Stimulated activated CD4-positive, alpha-beta T cell treated with anti-CD3 and anti-CD28 coated beads, Interleukin-4, amount 100 ng/mL, for 24 hours (primary cell): ENCODE measurements around the gene TRAPPC2.
"Not testable (repeated sequence)": the region's sequence is repeated elsewhere in the genome, so short reads cannot be mapped to it uniquely, and the experiment has no call there.

Experiments used
- DNase-seq: peaks from one replicate; pipeline ENCODE4 v3.0.0-alpha.2; 2020

The TRAPPC2 gene

DNA sequence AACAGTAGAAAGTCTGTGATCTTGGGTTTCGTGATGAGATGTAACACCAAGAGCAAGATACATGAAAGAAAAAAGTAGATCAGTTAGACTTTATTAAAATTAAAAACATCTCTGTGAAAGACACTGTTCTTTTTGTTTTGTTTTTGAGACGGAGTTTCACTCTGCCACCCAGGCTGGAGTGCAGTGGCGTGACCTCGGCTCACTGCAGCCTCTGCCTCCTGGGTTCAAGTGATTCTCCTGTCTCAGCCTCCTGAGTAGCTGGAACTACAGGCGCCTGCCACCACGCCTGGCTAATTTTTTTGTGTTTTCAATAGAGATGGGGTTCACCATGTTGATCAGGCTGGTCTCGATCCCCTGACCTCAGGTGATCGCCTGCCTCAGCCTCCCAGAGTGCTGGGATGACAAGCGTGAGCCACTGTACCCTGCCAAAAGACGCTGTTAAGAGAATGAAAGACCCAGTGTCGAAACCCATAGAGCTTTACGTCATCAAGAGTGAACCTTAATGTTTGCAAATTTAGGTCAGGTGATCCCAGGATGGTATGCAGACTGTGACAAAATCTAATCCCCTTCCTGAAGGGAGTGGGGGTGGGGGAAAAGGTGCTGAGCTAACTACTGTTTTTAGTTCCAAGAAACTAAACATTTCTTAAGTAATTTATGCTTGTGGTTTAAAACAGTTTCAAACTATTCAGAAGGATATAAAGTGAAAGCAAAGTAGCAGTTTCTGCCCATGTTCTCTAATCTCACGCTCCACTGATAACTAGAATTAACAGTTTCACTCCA is 8.2 kb upstream of the TRAPPC2 start:
- DNase-seq: peak; percentile 61

DNA sequence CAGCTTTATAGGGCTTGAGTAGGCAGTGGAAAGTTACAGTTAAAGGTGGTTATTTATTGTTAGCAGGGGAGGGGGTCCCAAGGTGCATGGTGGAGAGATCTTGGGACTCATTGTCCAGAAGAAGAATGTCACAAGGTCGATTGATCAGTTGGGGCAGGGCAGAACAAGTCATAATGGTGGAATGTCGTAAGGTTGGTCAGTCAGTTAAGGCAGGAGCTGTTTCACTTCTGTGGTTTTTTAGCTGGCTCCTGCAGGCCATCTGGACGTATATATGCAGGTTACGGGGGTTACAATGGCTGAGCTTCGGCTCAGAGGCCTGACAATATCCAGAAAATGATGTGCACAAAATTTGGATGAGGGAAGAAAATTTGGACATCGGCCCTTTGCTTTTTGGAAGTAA is 7.3 kb upstream of the TRAPPC2 start:
- no peak for DNase-seq

GRCh38 chrX:13733506-13733905 is 914 bp downstream of the TRAPPC2 start:
- DNase-seq: no peak

GRCh38 chrX:13732246-13733067 is 2.0 kb downstream of the TRAPPC2 start:
- no peak for DNase-seq

DNA sequence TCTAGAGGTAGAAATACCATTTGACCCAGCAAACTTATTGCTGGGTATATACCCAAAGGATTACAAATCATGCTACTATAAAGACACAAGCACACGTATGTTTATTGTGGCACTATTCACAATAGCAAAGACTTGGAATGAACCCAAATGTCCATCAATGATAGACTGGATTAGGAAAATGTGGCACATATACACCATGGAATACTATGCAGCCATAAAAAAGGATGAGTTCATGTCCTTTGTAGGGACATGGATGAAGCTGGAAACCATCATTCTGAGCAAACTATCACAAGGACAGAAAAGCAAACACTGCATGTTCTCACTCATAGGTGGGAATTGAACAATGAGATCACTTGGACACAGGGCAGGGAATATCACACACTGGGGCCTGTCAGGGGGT is 3.9 kb downstream of the TRAPPC2 start:
- DNase-seq: not testable (repeated sequence)

DNA sequence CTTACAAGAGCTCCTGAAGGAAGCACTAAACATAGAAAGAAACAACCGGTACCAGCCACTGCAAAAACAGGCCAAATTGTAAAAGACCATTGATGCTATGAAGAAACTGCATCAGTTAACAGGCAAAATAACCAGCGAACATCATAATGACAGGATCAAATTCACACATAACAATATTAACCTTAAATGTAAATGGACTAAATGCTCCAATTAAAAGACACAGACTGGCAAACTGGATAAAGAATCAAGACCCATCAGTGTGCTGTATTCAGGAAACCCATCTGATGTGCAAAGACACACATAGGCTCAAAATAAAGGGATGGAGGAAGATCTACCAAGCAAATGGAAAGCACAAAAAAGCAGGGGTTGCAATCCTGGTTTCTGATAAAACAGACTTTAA is 7.8 kb downstream of the TRAPPC2 start:
- not testable (repeated sequence) for DNase-seq

DNA sequence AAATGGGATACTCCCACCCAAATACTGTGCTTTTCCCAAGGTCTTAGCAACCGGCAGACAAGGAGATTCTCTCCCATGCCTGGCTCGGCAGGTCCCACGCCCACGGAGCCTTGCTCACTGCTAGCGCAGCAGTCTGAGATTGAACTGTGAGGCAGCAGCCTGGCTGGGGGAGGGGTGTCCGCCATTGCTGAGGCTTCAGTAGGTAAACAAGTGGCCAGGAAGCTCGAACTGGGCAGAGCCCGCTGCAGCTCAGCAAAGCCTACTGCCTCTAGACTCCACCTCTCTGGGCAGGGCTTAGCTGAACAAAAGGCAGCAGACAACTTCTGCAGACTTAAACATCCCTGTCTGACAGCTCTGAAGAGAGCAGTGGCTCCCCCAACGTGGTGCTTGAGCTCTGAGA is 9.5 kb downstream of the TRAPPC2 start:
- peak; percentile 38 for DNase-seq

DNA sequence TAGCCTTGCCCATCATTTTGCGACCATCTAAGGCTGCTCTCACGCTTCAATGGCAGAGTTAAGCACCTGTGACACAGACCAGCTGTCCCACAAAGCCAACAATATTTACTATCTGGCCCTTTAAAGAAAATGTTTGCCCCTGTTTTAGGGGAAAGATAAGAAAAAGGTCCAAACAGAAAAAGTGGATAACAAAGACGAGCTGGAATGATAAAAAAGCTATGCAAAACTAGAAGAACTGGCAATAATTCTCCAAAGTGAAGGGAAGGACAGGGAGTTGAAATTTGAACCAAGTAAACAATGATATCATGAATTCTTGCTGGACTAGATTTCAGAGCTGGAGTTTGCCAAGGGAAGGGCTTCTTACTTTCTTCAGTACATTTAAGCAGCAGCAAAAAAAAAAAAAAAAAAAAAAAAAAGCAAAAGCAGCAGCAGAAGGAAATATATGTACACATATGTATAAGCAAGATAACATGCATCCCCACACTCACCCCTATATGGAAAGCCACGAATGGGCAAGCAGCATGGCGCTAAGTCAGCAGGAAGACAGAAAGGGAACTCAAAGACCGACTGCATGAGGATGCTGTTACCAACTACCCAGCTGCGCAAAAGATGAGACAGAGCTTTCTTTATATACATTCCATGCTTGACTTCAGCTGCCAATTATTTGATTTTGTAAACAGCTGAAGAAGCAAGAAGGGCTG is 12.5 kb downstream of the TRAPPC2 start:
- no peak for DNase-seq

DNA sequence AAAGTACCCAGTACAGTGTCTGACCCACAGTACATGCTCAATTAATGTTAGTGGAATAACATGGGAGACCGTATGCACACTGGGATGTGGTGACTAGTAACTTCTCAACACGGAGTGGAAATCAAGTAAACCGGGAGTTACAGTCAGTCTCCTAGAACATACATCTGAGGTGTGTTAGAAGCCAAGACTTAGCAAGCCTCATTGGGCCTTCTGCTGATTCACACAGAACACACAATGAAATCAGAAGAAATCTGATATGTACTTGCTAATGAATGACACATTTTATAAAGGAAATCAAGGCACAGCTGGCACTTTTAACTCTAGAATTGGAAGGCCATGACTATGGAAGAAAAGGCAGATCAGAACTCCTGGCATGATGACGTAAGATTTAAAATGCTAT is 13.0 kb downstream of the TRAPPC2 start:
- DNase-seq: no peak

DNA sequence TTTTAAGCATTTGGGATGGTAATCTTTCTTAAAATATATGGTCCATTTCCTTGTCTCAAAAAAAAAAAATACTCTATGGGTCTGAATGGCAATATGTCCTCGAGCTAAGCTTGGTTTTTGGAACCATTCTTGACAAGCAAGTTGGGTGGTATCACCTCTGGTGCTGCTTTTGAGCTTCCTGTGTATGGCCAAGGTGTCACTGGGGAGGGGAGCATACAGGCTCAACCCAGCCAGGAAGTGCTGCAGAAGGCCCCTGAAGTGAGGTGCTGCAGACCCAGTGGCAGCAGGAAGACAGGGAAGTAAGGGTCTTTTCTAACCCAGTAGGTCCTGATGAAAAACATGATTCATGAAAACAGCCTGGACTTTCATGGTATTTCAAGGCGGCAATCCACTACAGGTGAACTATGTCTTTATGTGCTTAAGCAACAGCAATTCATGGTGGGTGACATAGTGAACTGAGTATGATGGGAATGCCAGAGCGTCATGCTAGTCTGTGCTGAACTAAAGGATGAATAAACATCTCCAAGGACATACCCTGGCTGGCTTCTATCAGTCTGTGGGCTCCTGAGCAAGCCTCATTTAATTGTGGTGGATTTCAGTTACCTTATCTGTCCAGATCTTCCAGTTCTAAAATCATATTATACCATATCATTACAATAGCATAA is 15.1 kb downstream of the TRAPPC2 start:
- DNase-seq: no peak

GRCh38 chrX:13717700-13718472 is 16.5 kb downstream of the TRAPPC2 start:
- DNase-seq: no peak

DNA sequence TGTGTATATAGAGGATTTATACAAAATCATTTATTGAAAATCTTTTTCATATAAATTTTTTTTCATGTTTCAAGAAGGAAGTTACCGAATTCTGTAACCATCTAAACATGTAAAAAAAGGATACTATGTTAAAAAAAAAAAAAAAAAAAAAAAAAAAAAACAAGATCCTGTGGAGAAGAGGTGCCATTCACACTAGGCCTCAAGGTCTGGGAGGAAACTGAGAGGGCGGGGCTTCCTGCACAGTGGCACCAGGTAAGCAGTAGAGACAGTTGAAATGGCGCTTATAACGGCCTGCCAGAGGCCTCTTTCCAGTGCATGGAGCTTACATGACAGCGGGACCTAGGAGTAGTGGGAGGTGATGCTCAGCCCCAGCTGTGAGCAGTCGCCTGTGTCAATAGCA is 17.5 kb downstream of the TRAPPC2 start:
- DNase-seq: peak; percentile 15

DNA sequence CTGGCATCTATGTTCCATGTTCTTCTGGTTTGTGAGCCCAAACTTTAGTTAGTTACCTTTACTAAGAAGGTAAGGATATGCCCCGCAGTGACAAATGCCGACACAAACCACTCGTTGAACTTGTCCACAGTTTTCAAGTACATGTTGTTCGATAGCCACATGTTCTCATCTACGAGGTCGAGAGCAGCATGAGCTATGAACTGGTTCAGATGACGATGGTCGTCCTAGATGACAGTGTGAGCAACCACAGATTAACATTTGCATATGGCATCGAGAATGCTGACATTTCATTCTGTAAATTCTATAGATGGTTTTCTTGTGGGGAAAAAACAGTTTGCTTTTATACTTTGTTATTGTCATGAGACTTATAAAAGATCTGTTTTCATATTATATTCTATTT is 18.0 kb downstream of the TRAPPC2 start:
- DNase-seq: no peak

DNA sequence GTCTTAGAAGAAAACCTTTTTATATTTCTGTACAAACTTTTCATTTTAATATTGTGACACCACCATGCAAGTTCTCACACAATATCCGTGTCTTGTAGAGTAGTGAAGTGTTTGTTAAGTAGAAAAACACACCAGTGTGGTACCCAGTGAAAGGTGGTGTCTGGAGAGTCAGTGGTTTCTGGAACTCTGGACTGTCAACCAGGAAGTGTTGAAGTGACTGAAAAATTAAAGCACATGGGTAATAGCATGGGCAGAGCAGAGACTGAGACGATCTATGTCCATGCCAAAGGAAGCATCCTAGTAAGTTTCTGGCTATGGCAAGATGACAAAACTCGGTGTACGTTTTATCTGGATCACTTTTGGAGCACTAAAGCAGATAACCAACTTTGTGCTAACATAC is 23.3 kb downstream of the TRAPPC2 start:
- DNase-seq: no peak

GRCh38 chrX:13703589-13703988 is 30.8 kb downstream of the TRAPPC2 start:
- no peak for DNase-seq

DNA sequence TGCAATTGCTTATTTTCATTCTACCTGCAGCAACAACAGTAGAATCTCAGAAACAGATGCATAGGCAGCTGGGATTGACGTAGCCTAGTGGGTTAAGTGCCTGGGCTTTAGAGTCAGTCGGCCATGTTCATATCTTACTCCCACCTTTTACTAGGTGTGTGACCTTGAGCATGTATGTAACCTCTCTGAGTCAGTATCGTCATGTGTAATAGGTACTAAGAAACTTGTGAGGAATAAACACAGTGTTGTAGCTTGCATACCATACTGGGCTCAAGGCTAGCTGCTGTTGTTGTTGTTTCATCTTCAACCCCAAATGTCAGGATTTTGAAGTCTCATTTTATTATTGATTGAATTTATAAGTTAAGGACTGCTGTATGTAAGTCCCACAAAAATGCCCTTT is 31.3 kb downstream of the TRAPPC2 start:
- DNase-seq: no peak

- no peak for DNase-seq
Measured at GRCh38 chrX:13702111-13702789, 32.2 kb downstream of the TRAPPC2 start.

- DNase-seq: no peak
Measured at GRCh38 chrX:13700380-13700779, 34.0 kb downstream of the TRAPPC2 start.

DNA sequence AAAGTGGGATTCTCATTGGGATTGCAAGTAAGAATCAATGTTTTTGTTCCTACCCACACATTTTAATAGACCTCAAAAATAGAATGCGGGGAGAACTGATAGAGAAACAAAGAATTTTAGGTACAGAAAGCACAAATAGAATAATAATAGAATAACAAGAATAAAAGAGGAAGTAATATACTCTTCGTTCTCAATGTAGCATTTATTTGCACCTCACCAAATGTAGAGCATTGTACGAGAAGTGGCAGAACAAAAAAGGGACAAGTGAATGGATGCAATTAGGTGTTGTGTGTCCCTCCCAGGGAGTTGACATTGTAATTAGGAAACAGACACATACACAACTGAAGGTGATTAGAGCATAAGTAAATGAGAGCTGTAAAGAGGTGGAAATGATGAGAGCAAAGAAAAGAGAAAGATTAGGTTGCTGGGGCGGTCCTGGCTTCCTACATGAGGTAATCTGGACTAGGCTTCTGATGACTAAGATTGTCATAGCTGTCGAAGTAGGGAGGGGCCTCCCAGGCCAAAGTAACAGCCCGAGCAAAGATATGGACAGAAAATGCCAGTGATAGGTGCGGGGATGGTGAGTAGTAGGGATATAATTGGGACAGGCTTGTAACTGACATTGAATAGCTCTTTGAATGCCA is 35.1 kb downstream of the TRAPPC2 start:
- DNase-seq: no peak

- DNase-seq: no peak
Measured at GRCh38 chrX:13698432-13698831, 36.0 kb downstream of the TRAPPC2 start.

DNA sequence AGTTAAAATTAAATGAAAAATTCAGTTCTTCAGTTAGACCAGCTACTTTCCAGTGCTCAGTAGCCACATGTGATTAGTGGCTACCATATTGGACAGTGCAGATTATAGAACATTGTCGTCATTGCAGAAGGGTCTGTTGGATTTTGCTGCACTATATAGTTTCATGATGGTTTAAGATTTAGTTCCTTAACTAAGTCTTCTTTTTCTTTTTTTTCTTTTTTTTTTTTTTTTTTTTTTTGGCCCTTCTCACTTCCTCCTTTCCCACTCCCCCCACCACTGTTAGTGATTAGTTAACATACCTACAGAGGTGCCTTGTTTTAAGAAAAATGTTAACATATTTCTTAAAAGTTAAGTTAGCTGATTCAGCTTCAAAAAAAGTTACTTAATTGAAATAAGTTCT is 36.4 kb downstream of the TRAPPC2 start:
- DNase-seq: no peak
